OCI-LY1 (cell line): ENCODE data around the gene SCN3A.

Experiments used
- H2AFZ ChIP-seq: fragments of 200-600 bp; sonication (generic), shearing (Covaris generic); 2 replicates; pipeline ENCODE4 v1.6.0; 2014; ENCODE audit warnings: antibody characterized with exemption, mild to moderate bottlenecking, low read length
- H3F3A ChIP-seq: fragments of 200-600 bp; sonication (generic), shearing (Covaris generic); 2 replicates; pipeline ENCODE4 v1.6.0; 2014; ENCODE audit warnings: mild to moderate bottlenecking, antibody characterized with exemption, low read length, moderate library complexity; ENCODE audit not compliant: insufficient read depth
- H3K27ac ChIP-seq: fragments of 200-600 bp; sonication (generic); 2 replicates; pipeline ENCODE4 v1.5.1; 2014; ENCODE audit warnings: low read length, mixed run types, mild to moderate bottlenecking, low read depth; ENCODE audit not compliant: poor library complexity, severe bottlenecking
- H3K27me3 ChIP-seq: fragments of 200-600 bp; sonication (generic); 2 replicates; pipeline ENCODE4 v1.6.0; 2014; ENCODE audit warnings: antibody characterized with exemption, mild to moderate bottlenecking, low read length, moderate library complexity; ENCODE audit not compliant: insufficient read depth
- H3K36me3 ChIP-seq: fragments of 200-600 bp; sonication (generic); 2 replicates; pipeline ENCODE4 v1.6.1; 2014; ENCODE audit warnings: mild to moderate bottlenecking, antibody characterized with exemption, low read length, moderate library complexity, mixed read lengths; ENCODE audit not compliant: insufficient read depth
- H3K4me1 ChIP-seq: fragments of 200-600 bp; sonication (generic); 2 replicates; pipeline ENCODE4 v1.5.1; 2014; ENCODE audit warnings: mild to moderate bottlenecking, low read length, moderate library complexity; ENCODE audit not compliant: insufficient read depth, severe bottlenecking
- H3K4me2 ChIP-seq: fragments of 200-600 bp; sonication (generic), shearing (Covaris generic); 2 replicates; pipeline ENCODE4 v1.6.1; 2014; ENCODE audit warnings: low read length
- H3K4me3 ChIP-seq: fragments of 200-600 bp; sonication (generic); 2 replicates; pipeline ENCODE4 v1.5.1; 2014; ENCODE audit warnings: low read length, low read depth, mild to moderate bottlenecking, mixed read lengths; ENCODE audit not compliant: poor library complexity, severe bottlenecking
- H3K79me2 ChIP-seq: fragments of 200-600 bp; shearing (Covaris generic); 2 replicates; pipeline ENCODE4 v1.6.1; 2016; ENCODE audit warnings: mixed run types, low read length, mixed read lengths; ENCODE audit not compliant: insufficient read depth
- H3K9ac ChIP-seq: fragments of 200-600 bp; sonication (generic), shearing (Covaris generic); 2 replicates; pipeline ENCODE4 v1.6.1; 2014; ENCODE audit warnings: mild to moderate bottlenecking, low read length, mixed read lengths
- H3K9me2 ChIP-seq: fragments of 200-600 bp; sonication (generic), shearing (Covaris generic); 2 replicates; pipeline ENCODE4 v1.6.1; 2014; ENCODE audit warnings: low read depth, mild to moderate bottlenecking, low read length, mixed read lengths
- H3K9me3 ChIP-seq: fragments of 200-600 bp; shearing (Covaris generic); 2 replicates; pipeline ENCODE4 v1.6.1; 2014; ENCODE audit warnings: low read length, mixed read lengths
- H4K20me1 ChIP-seq: fragments of 200-600 bp; sonication (generic), shearing (Covaris generic); 2 replicates; pipeline ENCODE4 v1.6.0; 2016; ENCODE audit warnings: mild to moderate bottlenecking, low read length; ENCODE audit not compliant: insufficient read depth
- EZH2 ChIP-seq: fragments of 200-600 bp; sonication (generic), shearing (Covaris generic); IDR thresholded peaks from 2 replicates; pipeline ENCODE4 v1.8.0; 2017; ENCODE audit warnings: borderline replicate concordance, mixed run types, mild to moderate bottlenecking, antibody characterized with exemption, low read length, moderate library complexity, mixed read lengths
- TF ChIP-seq, protein P1 (sequence below): fragments of 200-600 bp; sonication (generic), shearing (Covaris generic); IDR thresholded peaks from 2 replicates; pipeline ENCODE4 v1.5.1; 2017; ENCODE audit warnings: mild to moderate bottlenecking, antibody characterized with exemption, low read length, moderate library complexity, mixed read lengths

The SCN3A gene

DNA sequence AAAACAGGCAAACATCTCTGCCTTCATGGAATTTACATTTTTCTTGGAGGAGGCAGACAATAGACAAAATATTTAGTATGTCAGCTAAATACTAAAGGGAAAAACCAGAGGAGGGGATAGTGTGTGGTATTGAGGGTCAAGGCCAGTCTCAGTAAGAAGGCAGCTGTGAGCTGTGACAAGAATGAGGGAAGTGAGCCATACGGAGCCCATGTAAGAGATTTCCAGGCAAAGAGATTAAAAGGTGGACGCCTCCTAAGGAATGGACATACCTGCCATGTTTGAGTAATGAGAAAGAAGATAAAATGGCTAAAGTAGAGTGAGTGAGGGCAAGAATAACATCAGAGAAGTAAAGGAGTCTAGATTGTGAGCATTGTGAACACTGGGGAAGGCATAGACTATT lies 33.2 kb upstream of the SCN3A start:
- no peaks in the 10 kb centered on the region for H3K9me2 ChIP-seq
- H3K4me3 ChIP-seq, result no peak overlapping the region
- H2AFZ ChIP-seq, result no peak overlapping the region
- no peak overlapping the region for H3K4me2 ChIP-seq
- H3K27me3 ChIP-seq, result no peaks in the 10 kb centered on the region
- H3K27ac ChIP-seq, result no peak overlapping the region
- no peaks in the 10 kb centered on the region for H3K9me3 ChIP-seq
- H4K20me1 ChIP-seq, result no peaks in the 10 kb centered on the region
- H3K79me2 ChIP-seq, result no peaks in the 10 kb centered on the region
- peaks cover 3% of the 10 kb centered on the region for H3K4me1 ChIP-seq
- no peaks in the 10 kb centered on the region for H3K36me3 ChIP-seq
- no peaks in the 10 kb centered on the region for H3F3A ChIP-seq
- no peak overlapping the region for H3K9ac ChIP-seq
- TF ChIP-seq EZH2, result no peak
- TF ChIP-seq, protein P1, sequence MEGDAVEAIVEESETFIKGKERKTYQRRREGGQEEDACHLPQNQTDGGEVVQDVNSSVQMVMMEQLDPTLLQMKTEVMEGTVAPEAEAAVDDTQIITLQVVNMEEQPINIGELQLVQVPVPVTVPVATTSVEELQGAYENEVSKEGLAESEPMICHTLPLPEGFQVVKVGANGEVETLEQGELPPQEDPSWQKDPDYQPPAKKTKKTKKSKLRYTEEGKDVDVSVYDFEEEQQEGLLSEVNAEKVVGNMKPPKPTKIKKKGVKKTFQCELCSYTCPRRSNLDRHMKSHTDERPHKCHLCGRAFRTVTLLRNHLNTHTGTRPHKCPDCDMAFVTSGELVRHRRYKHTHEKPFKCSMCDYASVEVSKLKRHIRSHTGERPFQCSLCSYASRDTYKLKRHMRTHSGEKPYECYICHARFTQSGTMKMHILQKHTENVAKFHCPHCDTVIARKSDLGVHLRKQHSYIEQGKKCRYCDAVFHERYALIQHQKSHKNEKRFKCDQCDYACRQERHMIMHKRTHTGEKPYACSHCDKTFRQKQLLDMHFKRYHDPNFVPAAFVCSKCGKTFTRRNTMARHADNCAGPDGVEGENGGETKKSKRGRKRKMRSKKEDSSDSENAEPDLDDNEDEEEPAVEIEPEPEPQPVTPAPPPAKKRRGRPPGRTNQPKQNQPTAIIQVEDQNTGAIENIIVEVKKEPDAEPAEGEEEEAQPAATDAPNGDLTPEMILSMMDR, result no peak

DNA sequence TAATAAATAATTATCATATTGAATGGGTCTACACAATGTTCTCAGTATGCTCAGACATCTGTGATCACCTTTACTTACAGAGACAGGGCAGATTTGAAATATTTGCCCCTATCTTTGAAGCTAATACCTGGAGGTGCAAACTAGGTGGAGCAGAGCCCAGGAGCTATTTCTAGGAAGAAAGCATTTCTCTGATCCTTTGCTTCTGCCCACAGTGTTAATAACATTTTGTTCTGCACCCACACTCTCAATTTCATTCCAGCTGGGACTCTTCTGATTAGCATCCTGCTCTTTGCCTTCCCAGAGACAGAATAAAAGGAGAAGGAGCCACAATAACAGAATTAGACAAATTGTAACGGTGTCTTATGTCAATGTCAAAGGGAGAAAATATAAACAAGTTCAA lies 23.7 kb upstream of the SCN3A start:
- Histone ChIP-seq H3K4me1 (no peaks in the 10 kb centered on the region), H3K9ac (no peak overlapping the region)

DNA sequence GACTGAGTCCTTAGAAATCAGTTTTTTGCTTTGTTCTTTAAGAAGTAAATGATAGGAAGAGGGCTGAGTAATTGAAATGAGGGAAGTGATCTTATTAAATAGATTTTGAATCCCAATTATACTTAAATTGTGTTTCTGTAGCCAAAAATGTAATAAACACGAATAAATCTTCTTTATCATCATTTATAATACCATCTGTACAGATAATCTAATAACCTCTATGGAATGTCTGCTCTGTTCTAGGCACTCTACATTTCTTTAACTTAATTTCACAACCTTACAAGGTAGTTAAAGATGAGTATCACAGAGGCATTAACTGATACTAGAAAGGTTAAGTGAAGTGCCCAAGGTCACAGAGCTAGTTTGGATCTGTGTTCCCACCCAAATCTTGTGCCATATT lies 21.1 kb upstream of the SCN3A start:
- Histone ChIP-seq H3K4me3 (no peak overlapping the region), H3K27me3 (no peaks in the 10 kb centered on the region), H3K9me3 (no peaks in the 10 kb centered on the region), H3K27ac (no peak overlapping the region), H3K4me2 (no peak overlapping the region), H3F3A (no peaks in the 10 kb centered on the region), H2AFZ (no peak overlapping the region), H3K36me3 (no peaks in the 10 kb centered on the region), H3K9ac (no peak overlapping the region), H4K20me1 (no peaks in the 10 kb centered on the region), H3K79me2 (no peaks in the 10 kb centered on the region), H3K4me1 (no peaks in the 10 kb centered on the region), H3K9me2 (no peaks in the 10 kb centered on the region)
- TF ChIP-seq EZH2, result no peak
- TF ChIP-seq, protein P1, result no peak

More for the DNA sequence above, 23.7 kb upstream of the SCN3A start:
- Histone ChIP-seq H3K79me2 (no peaks in the 10 kb centered on the region), H3K4me3 (no peak overlapping the region), H3K9me3 (no peaks in the 10 kb centered on the region), H3F3A (no peaks in the 10 kb centered on the region), H3K9me2 (no peaks in the 10 kb centered on the region), H3K36me3 (no peaks in the 10 kb centered on the region), H3K27ac (no peak overlapping the region), H3K4me2 (no peak overlapping the region), H2AFZ (no peak overlapping the region), H3K27me3 (no peaks in the 10 kb centered on the region), H4K20me1 (no peaks in the 10 kb centered on the region)
- no peak for TF ChIP-seq EZH2
- TF ChIP-seq, protein P1, result no peak
